AG08395 (cell line): ENCODE results near the gene SPATA16.
"Not testable (repeated sequence)": the region's sequence is repeated elsewhere in the genome, so short reads cannot be mapped to it uniquely, and the experiment has no call there.

ENCODE experiments used
- DNase-seq: peaks from one replicate; pipeline ENCODE4 v3.0.0; 2012; ENCODE audit warnings: mixed read lengths, low spot score

SPATA16 gene

DNA sequence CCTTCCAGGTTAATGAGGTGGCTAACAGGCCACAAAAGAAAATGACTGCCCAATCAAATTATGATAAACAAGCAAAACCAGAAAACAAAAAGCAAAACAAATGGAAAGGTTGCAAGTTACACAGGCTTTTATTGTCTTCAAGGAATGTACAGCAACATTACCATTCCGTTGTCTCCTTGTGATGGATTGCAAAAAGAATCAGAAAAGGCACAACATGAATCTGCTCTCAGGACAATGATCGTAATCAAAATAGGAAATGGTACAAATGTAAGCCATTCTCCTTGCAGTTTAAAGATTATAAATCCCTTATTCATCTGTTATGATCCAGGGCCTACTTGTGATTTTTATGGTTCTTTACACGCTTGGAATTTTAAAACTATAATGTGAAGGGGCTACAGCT, 264.7 kb downstream of the SPATA16 start:
- DNase-seq = no peak

DNA sequence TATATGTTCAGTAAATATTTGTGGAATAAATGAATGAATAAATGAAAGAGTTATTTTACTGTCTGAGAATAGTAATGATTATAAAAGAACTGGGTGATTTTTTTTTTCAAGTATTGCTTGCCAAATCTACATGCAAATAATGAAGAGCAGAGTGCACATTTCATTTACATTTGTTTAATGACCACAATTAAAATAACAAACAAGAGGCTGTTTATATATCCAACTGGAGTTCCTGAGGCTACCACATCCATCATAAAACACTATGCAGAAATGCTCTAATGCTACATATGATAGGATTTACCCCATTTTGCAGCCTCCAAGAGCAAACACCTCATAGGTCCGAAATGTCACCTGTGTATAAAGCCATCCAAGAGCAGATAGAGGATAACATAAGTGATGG, 266.0 kb downstream of the SPATA16 start:
- DNase-seq = no peak

DNA sequence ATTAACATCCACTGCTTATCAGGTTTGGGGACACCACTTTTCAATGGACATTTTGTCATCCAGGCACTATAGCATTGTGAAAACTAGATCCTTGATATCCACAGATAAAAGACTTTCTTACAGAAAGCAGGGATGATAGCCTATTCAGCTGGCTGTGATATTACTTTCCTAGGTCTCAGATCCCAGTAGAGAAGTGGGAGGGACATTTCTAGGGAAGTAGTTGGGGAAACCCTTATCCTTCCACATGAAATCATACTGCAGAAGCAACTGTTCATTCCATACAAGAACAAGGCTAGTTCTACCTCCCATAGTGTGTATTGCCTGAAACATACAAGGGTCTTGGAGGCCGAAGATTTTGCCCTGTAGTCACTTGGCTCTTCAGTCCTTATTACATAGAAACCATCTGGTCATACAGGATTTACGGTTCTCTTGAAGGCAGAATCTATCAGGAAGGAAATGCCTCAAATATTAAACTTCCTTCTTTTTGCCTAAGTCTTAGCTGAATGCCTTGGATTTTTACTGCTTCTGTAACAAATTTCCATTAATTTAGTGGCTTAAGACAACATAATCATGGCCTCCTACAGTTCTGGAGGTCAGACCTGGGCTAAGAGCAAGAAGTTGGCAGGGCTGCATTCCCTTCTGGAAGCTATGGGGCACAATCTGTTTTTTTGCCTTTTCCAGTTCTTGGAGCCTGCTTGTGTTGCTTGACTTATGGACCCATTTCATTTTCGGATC, 271.1 kb downstream of the SPATA16 start:
- no peak for DNase-seq

DNA sequence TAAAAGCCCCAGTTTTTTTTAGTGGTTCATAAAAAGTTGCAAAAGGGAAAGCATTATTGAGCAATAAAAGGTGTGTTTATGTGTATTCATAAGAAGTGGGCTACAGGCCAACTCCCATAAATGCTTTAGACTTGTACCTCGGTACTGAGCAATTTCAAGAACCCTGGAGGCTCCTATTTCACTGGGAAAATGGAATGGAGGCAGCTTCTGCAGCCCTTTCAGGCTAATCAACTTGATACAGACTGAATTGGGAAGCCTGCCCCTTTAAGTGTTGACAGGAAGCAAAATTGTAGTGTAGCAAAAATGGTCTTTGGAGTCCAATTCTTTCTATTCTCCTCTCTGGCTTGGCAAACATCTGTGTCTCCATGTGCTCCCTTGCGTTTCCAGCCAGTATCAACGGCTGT, 271.7 kb downstream of the SPATA16 start:
- DNase-seq = no peak

DNA sequence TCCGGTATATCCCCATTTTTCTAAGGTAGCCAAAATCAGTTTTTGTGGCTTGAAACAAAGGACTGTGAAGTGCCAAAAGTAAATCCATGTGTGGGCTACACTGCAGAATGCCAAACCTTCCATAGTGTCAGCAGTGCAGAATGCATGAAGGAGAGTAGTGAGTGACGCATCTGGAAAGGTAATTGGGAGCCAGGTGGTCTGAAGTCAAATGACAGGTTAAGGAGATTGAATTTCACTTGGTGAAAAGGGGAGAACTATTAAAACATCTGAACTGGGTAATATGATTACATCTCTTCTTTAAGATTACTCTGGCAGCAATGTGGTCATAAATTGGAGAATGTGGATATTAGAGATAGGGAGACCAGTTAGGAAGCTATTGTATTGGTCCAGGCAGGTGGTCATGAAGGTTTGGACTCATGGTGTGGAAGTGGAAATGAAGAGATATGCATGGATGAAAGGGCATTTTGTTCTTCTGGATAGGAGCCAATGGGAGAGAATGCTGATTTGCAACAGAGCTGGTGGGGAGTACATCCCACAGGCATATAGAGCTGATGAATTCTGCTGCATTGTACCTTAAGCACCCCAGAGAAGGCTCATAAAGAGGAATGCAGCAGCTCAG, 272.3 kb downstream of the SPATA16 start:
- no peak for DNase-seq

DNA sequence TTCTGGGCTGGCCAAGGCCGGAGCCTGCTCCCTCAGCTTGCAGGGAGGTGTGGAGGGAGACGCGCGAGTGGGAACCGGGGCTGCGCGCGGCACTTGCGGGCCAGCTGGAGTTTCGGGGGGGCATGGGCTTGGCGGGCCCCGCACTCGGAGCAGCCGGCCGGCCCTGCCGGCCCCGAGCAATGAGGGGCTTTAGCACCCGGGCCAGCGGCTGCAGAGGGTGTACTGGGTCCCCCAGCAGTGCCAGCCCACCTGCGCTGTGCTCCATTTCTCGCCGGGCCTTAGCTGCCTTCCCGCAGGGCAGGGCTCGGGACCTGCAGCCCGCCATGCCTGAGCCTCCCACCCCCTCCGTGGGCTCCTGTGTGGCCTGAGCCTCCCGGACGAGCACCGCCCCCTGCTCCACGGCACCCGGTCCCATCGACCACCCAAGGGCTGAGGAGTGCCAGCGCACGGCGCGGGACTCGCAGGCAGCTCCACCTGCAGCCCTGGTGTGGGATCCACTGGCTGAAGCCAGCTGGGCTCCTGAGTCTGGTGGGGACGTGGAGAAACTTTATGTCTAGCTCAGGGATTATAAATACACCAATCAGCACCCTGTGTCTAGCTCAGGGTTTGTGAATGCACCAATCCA, 274.2 kb downstream of the SPATA16 start:
- not testable (repeated sequence) for DNase-seq

DNA sequence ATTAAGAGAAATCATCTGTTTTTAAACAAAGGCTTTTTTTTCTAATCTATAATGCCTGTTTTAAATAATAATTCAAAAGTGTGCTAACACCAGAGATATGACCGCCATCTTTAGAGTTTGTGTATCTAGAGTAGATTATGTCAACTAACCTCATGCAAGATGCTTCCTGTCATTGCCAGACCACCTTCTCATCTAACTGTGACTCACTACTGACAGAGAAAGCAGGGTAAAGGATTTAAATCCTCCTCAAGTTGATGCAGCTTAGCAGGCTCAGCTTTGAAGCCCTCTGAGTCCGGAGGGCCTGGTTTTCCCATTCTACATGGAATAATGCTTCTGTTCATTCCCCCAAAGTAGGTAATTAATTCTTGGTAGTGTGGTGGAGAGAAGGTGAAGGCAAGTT, 282.0 kb downstream of the SPATA16 start:
- no peak for DNase-seq

DNA sequence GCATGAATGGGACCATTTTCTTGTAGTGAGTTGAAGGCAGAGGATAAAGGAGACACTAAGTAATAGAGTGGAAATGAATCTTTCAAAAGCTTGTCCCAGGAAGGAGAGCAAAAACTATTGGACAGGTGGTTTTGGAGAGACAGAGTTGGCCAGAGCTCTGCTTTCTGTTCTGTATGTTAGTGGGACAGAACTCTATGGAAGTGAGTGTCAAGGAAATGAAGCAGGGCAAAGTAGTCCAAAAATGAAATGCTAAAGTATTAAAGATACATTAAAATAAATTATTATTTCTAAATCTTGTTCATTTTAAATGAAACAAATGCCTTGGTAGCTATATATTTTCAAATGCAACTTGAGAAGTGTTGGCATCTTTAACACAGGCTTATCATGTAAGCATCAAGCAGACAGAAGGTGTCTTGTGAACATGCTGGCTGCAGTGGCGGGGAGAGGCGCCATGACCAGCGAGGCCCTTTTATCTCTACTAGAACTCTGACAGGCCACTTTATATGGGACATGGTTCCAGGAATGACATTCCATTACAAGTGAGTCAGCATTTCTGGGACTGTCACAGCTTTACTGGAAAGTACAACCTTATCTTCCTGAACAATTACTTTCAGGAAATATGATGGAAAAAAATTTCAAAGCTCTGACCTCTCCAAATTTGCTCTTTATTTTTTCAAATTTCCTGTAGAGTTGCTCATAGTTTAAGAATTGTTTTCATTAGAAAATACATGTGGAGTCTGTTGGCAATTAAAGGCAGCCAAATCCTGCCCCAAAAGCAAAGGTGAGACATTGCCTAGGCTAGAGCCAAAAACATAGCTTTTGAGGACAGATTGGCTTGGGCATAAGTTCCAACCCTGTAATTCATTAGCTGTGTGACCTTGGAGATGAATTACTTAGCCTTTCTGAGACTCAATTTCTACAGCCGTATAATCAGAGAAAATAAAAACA, 284.0 kb downstream of the SPATA16 start:
- no peak for DNase-seq

DNA sequence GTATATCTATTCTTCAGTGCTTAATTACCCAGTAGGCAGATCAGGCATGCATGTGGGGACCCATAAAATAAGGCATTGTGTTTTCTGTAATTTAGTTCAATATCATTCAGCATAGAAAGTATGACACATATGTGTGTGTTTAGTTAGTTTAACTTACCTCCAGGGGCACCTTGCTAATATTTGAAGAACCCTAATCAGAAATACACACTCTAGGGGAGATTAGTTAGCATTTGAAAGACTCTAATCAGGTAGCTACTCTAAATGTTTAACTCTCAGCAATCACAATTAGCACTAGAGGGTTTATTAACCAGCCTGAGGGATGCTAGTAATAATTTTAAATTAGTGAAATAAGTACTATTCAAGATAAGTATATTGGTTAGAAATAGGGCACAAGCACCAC, 286.0 kb downstream of the SPATA16 start:
- DNase-seq = no peak

DNA sequence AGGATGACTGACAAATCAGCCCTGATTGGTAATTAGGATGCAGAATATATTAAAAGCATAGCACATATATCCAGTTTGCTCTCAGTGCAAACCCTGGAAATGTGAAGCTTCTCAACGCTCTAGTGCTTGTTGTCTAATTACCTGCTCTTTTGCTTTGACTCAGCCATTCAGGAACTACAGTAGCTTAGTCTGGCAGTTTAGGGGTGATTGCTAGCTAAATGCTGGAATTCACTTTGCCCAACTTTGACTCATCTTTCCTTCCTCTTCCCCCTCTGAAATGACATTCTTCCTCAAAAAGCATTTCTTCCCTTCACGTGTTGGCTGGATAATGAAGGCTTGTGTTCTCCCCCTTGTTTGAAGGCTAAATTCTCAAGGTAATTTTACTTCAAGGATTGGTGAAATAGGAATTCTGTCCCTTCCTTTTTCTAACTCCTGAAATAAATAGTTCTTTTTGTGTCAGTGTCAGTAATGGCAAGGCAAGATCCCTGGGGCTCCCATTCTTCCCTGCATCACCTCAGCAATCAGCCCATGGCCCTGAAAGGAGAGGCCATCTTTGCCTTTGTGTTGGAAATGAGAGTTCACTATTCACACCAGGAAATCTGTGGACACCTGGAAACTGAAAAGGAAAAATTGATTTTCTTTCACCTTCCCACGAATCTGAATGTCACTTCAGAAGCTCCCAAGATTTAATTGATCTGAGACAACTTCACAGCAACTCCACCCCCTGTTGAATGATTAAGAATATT, 286.9 kb downstream of the SPATA16 start:
- no peak for DNase-seq

DNA sequence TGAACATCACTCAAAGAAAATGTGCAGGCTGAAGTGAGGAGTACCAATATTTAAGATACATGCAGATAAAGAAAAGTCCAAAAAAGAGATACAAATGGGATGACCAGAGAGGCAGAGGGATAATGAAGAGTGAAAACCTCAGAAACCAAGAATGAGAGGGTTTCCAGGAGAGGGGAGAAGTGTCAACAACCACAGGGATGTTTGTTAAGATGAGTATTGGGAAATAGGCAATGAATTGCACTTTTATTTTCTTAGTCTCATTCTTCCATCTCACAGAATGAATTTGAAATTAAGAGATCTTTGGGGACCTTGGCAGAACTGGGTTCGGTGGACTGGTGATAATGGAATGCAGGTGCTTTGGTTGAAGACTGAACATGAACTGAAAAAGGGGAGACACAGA, 288.0 kb downstream of the SPATA16 start:
- no peak for DNase-seq

DNA sequence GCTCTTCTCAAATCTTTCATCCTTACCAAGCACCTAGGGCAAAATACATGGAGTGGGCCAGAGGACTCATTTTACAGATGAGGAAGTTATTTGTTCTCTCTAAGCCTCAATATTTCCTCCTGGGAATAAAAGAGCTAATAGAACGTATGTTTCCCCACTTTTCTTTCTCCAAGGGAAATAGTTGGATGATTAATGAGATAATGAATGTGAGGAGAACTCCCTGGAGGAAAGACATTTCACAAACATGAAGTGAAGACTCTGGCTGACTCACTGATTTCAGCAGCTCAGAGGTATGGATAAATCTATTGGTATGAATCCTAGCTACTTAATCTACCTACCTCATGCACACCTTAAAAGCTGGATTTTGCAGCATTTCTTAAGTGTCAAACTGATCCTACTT, 292.1 kb downstream of the SPATA16 start:
- DNase-seq = peak; percentile 12

DNA sequence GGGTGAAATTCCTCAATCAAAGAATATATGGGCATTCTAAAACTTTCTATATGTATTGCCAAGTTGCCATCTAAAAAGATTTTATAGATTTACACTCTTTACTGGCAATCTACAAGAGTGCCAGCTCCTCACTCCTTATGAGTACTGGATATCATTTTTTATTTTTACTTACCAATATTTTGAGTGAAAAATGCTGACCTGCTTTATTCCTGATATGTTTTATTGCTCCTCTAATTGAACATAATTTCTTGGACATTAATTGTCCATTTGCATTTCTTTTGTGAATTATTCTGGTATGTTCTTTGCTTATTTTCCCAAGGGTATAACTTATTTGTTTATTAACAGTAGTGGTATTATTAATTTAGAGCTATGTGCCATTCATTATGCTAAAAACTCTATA, 293.7 kb downstream of the SPATA16 start:
- no peak for DNase-seq

DNA sequence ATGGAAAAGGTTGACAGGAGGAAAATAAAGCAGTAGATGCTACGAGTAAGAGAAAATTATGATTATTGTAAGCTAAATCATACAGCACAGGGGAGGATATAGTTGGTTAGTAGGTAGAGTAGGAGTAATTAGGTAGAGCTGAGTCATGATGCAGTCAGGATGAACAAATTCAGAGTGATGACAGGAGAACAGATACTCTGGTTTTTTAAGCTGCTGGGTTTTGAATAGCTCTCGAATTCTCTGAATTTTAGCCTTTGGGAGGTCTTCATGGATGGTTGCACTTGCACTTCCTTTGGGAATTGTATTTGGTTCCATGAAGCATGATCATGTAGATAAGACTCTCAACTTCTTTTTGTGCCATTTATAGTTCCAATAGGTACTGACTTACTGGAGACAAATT, 294.3 kb downstream of the SPATA16 start:
- no peak for DNase-seq

DNA sequence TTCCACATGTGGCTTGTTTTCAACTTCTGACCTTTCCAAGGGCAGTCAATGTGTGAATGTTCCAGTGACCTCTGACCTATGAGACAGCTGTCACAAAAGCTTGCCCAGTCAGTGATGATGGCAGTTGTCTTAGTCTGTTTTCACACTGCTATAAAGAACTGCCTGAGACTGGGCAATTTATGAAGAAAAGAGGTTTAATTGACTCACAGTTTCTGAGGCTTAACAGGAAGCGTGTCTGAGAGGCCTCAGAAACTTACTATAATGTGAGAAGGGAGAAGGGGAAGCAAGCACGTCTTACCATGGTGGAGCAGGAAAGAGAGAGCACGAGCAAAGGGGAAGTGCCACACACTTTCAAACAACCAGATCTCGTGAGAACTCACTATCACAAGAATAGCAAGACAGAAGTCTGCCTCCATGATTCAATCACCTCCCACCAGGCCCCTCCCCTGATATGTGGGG, 294.9 kb downstream of the SPATA16 start:
- DNase-seq = no peak

DNA sequence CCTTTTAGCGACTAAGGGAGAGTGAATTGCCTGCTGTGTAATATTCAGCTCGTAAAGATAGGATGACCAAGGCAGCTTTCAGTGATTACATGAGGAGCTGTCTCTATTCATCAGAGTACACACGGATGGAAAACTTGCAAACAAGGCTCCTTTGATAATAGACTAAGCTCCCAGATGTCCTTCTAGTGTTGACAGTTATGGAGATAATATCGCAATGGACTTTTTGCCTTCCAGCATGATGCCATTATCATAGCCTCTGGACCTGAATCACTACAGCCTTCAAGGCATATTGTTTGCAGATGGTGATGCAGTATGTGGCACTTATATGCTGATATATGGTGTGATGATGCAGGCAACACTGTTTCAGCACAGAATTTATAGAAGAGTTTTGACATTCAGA, 296.6 kb downstream of the SPATA16 start:
- DNase-seq = no peak

DNA sequence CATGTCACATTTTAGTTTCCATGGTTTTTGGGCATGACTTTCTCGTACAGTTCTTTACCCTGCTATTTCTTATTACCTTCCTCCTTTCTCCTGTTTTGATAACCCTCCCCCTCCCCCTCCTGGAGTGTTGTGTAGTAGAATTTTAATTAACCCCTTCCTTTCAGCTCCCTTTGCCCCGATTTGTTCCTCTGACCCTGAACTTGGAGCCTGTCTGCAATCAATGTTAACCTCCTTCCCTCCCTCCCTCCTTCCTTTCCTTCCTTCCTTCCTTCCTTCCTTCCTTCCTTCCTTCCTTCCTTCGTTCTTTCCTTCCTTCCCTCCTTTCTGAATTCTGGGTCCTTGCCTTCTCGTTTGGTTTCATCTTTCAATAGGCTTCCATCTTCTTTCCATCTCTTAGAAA, 300.1 kb downstream of the SPATA16 start:
- DNase-seq = no peak

DNA sequence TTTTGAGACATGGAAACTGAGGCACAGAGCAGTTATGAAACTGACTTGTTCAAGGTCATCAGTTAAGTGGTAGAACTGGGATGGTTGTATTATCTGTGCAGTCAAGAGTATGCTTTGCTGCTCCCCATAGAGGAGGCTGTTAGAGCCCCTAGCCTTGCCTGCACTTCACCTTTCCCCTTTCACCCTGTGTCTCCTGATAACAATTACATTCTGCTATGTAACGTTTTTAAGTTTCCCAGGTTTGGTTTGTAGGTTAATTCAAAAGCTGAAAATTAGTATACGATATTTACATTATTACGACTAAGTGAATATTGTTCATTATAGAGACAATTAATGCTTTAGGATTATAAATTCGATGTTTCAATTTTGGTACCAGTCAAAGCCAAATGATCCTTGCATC, 300.6 kb downstream of the SPATA16 start:
- DNase-seq = no peak

DNA sequence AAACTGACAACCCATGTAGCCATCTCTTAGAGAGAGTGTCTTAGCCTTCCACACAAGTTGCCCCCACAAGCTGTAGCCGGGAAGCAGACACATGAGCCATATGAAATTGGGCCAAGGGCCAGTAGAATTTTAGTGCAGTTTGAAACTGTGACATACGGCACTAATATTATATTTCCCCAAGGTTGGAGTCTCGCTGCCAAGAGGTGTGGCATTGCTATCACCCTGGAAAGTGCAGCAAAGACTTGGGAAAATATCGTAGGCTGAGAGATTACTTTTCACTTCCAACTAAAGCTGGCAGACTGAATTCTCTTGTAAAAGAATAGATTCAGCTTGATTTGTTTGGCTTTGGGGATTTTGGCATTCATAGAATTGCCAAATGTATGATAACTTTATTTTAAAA, 301.4 kb downstream of the SPATA16 start:
- no peak for DNase-seq
